ENCODE data around the gene TMEM97.

GRCh38 chr17:28280826-28281225, 38.2 kb upstream of the TMEM97 start:
- TF ChIP-seq, protein P1, sequence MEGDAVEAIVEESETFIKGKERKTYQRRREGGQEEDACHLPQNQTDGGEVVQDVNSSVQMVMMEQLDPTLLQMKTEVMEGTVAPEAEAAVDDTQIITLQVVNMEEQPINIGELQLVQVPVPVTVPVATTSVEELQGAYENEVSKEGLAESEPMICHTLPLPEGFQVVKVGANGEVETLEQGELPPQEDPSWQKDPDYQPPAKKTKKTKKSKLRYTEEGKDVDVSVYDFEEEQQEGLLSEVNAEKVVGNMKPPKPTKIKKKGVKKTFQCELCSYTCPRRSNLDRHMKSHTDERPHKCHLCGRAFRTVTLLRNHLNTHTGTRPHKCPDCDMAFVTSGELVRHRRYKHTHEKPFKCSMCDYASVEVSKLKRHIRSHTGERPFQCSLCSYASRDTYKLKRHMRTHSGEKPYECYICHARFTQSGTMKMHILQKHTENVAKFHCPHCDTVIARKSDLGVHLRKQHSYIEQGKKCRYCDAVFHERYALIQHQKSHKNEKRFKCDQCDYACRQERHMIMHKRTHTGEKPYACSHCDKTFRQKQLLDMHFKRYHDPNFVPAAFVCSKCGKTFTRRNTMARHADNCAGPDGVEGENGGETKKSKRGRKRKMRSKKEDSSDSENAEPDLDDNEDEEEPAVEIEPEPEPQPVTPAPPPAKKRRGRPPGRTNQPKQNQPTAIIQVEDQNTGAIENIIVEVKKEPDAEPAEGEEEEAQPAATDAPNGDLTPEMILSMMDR (IDR thresholded peaks at IDR 0.05; ENCODE audit: poor library complexity, severe bottlenecking), result no peak
- TF ChIP-seq EP300 (conservative IDR thresholded peaks at IDR 0.05; ENCODE audit: poor library complexity, severe bottlenecking) (no peak), EZH2 (IDR thresholded peaks at IDR 0.05; ENCODE audit: borderline replicate concordance, insufficient read depth, low read length, poor library complexity, severe bottlenecking) (no peak), RAD21 (conservative IDR thresholded peaks at IDR 0.05) (no peak)
- TF ChIP-seq, protein P2, sequence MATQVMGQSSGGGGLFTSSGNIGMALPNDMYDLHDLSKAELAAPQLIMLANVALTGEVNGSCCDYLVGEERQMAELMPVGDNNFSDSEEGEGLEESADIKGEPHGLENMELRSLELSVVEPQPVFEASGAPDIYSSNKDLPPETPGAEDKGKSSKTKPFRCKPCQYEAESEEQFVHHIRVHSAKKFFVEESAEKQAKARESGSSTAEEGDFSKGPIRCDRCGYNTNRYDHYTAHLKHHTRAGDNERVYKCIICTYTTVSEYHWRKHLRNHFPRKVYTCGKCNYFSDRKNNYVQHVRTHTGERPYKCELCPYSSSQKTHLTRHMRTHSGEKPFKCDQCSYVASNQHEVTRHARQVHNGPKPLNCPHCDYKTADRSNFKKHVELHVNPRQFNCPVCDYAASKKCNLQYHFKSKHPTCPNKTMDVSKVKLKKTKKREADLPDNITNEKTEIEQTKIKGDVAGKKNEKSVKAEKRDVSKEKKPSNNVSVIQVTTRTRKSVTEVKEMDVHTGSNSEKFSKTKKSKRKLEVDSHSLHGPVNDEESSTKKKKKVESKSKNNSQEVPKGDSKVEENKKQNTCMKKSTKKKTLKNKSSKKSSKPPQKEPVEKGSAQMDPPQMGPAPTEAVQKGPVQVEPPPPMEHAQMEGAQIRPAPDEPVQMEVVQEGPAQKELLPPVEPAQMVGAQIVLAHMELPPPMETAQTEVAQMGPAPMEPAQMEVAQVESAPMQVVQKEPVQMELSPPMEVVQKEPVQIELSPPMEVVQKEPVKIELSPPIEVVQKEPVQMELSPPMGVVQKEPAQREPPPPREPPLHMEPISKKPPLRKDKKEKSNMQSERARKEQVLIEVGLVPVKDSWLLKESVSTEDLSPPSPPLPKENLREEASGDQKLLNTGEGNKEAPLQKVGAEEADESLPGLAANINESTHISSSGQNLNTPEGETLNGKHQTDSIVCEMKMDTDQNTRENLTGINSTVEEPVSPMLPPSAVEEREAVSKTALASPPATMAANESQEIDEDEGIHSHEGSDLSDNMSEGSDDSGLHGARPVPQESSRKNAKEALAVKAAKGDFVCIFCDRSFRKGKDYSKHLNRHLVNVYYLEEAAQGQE (IDR thresholded peaks at IDR 0.05; ENCODE audit: borderline replicate concordance), result no peak

Measured in neural cell (in vitro differentiated cells).